Measurements from ENCODE around the gene RAI1.
A peak's percentile ranks its signal among the peaks of the same experiment; 100 is the strongest.

Gene RAI1

DNA sequence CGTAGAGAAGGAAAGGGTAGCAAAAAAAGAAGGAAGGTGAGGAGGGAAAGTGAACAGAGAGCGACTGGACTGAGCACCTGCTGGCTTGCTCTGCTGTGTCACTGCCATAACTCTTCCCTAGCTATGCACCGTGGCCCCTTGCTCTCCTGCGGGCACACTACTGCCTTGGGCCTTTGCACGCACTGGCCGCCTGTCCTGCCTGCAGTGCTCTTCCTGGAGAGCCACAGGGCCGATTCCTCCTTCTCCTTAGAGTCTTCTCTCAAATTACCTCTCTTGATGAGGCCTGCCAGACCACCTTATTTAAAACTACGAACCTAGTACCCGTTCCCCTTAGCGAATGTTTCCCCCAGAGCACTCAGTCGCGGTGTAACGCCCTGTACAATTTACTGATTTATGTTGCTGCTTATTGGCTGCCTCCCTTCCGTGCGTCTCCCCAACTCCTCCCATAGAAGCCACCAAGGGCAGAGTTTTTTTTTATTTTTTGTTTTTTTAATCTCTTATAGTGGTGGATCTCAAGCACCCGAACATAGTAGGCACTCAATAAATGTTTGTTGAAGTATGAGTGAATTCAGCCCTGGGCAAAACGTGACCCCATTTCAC, 70.3 kb downstream of the RAI1 start:
- no peak for TF ChIP-seq POLR2A (IDR thresholded peaks at IDR 0.05; ENCODE audit: low read depth, low read length)
- no peak for DNase-seq (ENCODE audit: insufficient read length, low spot score)
- no peak for FAIRE-seq

DNA sequence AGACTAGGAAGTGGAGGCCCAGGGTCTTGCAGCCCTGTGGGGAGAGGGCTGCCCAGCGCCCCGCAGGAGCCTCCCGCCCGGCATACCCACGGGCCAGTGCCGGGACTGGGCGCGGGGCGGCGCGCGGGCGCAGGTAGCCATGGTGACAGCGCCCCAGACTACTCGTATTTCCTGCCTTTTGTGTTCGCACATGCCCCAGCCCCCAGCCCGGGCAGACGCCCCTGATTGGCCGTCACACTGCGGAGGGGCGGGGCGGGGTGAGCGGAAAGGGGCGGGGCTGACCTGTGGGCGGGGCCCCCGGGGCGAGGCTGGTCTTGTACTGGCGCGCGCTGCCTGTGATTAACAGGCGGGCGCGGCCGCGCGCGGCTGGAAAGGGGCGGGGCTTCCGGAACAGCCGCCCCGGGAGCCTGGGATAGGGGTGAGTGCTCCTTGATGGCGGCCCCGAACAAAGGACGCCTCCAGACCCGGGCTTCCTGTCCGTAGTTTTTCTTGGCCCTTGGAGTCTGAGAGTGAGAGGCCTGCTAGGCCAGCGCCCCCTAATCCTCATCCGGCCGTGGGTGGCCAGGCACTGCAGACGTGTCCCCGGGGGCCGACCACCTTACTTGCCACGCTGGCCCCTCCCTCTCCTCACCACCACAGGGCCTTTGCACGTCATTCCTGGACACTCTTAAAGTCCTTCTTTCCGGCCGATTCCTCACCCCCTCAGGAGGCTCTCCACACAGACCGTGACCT, 71.0 kb downstream of the RAI1 start:
- TF ChIP-seq POLR2A (IDR thresholded peaks at IDR 0.05; ENCODE audit: low read depth, low read length) = peak; percentile 36
- FAIRE-seq = no peak
- DNase-seq (ENCODE audit: insufficient read length, low spot score) = peak; percentile 100

DNA sequence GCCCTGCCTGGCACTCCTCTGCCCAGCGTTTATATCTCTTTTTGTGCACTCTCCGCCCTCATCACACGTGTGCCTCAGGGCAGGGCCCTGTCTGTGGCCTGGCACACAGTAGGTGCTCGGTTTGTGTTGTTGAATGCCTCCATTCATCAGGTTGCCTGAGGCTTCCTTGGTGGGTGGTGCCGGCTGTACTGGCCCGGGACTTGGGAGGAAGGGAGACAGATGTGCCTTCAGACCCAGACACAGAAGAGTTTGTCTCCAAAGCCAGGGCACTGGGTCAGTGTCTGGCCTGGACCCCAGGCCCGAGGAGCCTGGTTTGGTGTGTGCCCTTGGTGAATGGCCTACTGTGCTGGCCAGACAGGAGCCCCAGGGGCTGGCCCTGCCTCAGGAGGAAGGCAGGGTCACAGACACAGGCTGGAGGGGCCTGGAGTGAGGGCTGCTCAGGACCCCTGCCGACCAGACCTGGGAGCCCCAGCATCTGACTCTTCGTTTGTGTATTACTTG, 71.6 kb downstream of the RAI1 start:
- DNase-seq (ENCODE audit: insufficient read length, low spot score) (no peak), FAIRE-seq (no peak)
- TF ChIP-seq POLR2A (IDR thresholded peaks at IDR 0.05; ENCODE audit: low read depth, low read length) = no peak

DNA sequence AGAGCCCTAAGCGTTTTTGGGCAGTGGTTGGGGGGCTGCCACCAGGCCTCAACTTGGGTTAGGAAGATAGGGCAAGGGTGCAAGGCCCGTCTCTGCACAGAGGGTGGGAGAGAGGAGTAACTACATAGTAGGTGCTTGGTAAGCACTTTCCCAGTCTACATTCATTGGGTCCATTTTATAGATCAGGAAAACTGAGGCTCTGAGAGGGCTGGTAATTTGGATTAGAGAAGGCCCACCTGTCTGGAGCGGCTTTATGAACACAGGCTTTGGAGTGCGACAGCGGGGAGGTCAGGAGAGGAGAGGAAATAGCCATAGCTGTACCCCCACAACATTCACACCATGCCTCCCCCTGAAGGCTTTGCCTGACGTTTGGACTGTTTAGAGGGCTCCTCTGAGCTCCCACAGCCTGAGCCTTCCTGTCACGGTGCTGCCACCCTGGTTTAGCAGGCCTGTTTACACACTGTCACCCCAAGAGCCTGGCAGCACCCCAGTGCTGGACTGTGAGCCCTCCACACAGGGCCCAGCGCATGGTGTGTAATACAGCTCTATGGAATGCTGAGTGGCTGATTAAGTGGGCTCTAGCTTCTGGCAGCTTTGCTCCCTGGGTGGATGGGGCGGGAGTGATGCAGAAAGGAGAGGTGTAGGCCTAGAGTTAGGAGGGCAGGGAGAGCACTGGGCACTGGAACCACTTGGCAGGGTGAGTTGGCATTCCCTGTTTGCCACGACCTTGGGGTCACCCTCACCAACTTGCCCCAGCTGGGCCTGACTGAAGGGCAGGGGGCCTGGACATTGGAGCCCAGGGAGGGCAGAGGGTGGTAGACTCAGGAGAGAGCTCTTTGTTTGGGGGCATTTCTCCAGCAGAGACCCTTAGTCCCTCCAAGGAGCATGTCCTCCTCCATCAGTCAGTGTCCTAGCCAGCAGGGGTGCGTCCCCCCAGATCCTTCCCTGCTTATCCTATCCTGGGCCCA, 73.7 kb downstream of the RAI1 start:
- DNase-seq (ENCODE audit: insufficient read length, low spot score) = no peak
- TF ChIP-seq POLR2A (IDR thresholded peaks at IDR 0.05; ENCODE audit: low read depth, low read length) = no peak
- FAIRE-seq = no peak

DNA sequence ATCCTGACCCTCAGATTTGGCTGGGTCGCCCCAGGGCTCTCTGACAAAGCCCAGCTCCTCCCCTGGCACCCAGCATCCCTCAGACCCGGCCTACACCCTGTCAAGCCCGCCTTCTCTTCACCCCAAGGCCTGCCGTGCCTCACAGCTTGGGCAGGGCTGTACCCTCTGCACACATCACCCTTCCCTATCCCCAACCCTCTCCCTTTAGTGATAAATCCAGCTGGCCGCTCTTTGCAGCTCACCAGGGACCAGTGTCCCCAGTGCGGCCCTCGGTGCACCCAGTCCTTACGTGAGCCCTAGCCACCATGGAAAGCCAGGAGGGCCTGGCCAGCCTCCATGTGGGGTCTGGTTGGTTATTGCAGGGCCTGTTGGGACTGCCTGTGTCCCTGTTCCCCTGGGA, 74.5 kb downstream of the RAI1 start:
- FAIRE-seq (no peak), DNase-seq (ENCODE audit: insufficient read length, low spot score) (no peak)
- no peak for TF ChIP-seq POLR2A (IDR thresholded peaks at IDR 0.05; ENCODE audit: low read depth, low read length)

DNA sequence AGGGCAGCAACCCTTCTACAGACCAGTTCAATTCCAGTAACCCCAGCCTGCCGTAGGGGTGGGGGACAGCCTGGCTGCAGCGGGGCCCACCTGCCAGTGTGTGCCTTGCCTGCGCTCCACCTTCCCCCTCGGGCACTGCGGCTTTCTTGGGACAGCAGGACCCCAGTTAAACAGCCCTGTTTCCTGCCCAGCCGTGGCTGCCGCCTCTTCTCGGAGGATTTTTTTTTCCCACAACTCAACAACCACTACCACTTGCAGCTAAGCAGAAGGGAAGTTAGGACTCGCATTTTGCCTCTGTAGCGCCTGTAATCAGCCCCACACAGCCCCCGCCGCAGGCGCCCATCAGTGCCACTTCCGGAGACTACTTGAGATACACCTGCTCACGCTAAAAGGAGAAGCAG, 76.1 kb downstream of the RAI1 start:
- DNase-seq (ENCODE audit: insufficient read length, low spot score) (no peak), FAIRE-seq (no peak)
- no peak for TF ChIP-seq POLR2A (IDR thresholded peaks at IDR 0.05; ENCODE audit: low read depth, low read length)

DNA sequence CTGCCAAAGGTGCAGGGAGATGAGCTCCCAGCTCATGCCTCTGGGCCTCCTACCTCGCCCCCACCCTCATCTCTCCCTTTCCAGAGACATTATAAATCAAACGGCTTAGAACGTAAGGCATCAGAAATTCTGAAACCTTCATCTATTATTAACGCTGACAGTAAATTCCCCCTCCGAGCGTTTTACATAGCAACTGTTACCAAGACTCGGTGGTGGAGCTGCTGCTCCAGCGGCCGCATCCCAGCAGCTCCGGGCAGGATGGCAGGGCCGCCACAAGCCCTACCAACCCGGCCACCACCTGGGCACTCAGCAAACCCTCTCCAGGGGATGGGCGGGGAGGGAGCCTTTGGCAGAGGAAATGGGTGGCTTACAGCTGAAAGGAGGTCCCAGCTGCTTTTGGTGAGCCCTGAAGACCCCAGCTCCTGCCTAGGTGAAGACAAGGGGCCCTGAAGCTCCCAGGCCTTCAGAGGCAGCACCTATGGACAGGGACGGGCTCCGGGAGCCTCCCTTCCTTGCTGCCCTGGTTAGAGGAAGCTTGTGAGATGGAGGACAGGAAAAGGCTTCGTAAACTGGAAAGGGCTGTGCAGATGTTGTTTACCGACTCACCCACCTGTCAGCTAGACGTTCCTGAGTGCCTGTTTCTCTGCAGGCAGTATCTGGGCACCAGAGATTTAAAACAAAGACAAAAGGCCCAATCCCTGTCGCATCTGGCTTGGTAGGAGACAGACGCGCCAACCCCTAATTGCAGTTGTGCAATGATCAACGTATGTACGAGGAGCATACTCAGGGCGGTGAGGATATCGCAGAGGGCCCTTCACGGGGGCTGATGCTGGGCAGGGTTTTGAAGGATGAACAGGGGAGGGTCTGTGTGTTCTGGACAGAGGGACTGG, 76.9 kb downstream of the RAI1 start:
- DNase-seq (ENCODE audit: insufficient read length, low spot score) (no peak), FAIRE-seq (no peak)
- TF ChIP-seq POLR2A (IDR thresholded peaks at IDR 0.05; ENCODE audit: low read depth, low read length) = no peak

DNA sequence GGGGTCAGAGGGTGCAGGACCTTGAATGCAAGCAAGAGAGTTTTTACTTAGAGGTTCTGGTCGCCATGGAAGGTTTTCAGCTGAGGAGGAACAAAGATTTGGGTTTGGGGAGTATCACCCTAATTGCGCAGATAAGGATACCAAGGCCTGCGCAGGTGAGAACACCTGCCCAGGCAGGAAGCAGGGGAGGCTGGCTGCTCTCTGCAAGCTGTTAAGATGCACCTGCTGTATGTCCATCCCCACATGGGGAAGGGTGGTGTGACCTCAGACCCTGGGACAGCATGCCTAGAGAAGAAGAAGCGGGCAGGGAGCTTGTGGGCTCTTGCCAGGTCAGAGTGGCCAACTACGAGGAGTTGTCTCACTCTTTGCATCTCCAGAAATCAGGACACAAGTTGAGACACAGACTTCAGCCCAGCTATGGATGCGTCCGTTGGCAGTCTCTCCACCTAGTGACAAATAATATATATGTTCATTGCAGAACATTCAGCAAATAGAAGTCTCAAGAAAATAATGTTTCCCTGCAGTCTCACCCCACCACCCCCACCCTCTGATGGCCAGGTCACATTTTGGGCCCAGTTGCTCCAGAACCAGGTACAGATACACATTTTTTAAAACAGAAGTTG, 77.8 kb downstream of the RAI1 start:
- DNase-seq (ENCODE audit: insufficient read length, low spot score) = no peak
- TF ChIP-seq POLR2A (IDR thresholded peaks at IDR 0.05; ENCODE audit: low read depth, low read length) = no peak
- no peak for FAIRE-seq

DNA sequence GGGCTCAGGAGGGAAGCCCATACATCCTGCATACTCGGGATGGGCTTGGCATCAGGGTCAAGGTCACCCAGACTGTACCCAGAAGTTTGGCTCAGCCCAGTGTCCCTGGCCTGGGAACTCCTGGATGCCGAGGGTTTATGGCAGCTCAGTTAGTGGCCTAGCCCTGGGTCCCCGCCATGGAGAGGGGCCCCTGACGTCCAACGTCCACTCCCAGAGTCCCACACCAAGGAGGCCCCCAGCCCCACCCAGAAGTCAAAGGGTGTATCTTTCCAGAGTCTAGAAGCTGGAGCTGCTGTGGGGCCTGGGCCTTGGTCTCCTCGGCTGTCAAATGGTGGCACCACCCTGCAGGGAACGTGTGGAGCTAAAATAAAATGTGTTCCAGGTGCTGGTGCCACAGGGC, 79.1 kb downstream of the RAI1 start:
- DNase-seq (ENCODE audit: insufficient read length, low spot score) (no peak), FAIRE-seq (no peak)
- no peak for TF ChIP-seq POLR2A (IDR thresholded peaks at IDR 0.05; ENCODE audit: low read depth, low read length)

DNA sequence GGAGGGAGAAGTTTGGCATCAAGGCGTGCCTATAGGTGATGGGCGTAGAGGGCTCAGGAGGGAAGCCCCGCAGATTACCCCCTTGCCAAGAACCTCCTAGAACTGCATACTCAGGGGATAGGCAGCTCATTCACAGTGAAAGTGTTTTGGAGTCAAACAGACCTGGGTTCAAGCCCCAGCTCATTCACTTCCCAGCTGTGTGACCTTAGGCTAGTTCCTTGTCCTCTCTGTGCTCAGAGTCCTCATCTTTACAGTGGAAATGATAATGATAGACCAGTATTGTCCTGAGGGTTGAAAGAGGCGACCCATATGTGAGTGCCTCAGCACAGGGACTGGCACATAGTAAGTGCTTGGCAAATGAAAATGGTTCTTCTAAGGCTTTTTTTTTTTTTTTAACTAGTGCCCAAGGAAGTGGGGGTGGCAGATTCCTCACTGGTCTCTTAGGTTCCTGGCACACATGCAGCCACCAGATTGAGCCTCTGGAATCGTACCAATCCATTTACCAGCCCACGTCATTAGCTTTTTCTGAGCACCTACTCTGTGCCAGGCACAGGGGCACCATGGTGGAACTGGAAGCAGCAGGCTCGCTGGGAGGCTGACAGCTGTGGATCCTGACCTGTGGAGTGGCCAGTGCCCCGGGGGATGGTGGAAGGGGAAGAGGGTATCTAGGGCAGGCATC, 79.8 kb downstream of the RAI1 start:
- FAIRE-seq = no peak
- DNase-seq (ENCODE audit: insufficient read length, low spot score) = no peak
- no peak for TF ChIP-seq POLR2A (IDR thresholded peaks at IDR 0.05; ENCODE audit: low read depth, low read length)

DNA sequence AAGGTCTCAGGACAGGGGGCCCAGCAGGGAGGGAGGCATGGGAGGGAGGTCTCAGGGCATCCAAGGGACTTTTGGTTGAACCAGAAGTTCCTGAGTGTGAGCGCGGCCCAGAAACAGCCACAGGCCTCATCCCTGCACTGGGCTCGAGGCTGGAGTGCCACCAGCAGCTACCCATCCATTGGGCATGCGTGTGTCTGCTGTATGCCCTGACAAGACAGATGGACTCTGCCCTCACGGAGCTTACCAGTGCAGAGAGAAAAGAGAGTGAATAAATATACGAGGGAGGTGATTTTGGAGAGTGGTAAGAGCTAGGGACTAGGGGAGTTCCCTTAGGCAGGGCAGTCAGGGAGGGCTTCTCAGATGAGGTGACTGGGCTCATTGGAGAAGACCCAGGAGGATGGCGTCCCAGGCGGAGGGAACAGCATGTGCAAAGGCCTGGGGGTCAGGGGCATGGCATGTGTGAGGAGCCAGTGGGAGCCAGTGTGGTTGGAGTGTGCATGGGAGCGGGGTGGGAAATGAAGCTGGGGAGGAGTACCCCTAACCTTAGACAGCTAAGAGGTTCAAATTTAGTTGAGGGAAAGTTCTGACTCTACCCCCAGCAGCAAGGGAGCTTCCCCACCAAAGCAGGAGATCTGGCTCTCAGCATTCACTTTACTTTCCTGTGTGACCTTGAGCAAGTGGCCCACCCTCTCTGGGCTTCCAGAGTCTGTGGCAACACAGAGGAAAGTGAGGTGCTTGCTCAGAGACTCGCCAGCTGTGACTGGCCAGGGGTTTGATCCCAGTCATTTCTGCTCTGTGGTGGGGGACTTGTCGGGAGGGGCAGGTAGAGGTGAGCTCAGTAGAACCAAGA, 80.9 kb downstream of the RAI1 start:
- FAIRE-seq (no peak), DNase-seq (ENCODE audit: insufficient read length, low spot score) (no peak)
- no peak for TF ChIP-seq POLR2A (IDR thresholded peaks at IDR 0.05; ENCODE audit: low read depth, low read length)

DNA sequence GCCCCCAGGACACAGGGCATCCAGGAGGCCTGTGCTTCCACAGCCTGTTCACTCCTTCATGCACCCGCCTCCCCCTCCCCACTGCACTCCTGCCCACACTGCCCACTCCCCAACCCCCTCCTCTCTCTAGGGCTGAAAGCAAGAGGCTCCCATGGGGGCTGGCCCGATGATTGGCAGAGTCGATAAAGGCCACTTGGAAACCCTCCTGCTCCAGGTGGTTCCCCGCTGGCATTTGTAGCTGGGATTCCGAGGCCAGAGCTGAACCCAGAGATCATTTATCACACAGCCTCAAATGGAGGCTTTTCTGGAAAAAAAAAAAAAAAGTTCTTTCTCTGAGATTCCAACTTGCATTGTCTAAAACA, 81.5 kb downstream of the RAI1 start:
- TF ChIP-seq POLR2A (IDR thresholded peaks at IDR 0.05; ENCODE audit: low read depth, low read length) = no peak
- FAIRE-seq (no peak), DNase-seq (ENCODE audit: insufficient read length, low spot score) (no peak)
